ENCODE results near the gene GIMAP5. TPM values are rescaled to one million over a fixed set of nuclear protein-coding genes. Genes with fewer than 3 reads are reported as not detected.

GIMAP5 gene
- total RNA-seq, 4 donors from 2014 or later = 2.6 to 15.7 (median 11.2) TPM

DNA sequence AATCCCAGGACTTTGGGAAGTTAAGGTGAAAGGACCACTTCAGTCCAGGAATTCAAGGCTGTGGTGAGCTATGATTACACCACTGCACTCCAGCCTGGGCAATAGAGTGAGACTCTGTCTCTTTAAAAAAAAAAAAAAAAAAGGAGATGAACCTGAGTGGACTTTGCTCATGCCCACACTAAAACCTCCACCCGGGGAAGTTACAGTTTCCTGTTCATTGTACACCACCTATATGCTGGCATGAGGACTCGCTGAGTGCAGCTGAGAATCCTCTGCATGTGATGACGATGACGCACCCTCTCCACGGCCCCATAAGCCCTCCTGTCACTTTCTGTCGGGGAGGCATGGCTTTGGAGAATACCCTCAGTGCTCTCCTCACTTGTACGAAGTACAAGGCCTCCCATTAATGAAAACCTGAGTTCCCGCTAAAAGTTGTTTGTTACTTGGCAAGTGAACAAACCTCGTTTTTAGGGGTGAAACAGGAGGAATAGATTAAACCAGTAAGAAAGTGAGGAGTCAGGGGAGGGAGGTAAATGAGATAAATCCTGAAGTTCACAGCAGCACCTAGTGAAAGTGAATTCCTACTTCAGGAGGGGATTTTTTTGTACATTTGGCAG is 47.0 kb downstream of the GIMAP5 start:
- H3K4me1 ChIP-seq = peaks cover 29 to 85% (median 55%) of the 10 kb centered on the region in 4 donors
- in situ Hi-C loops (cut with MboI; ENCODE audit: low pct_ligation_motif_present in 1 of 4, low pct_unique_long_range_greater_than_20kb in 1 of 4, low sequenced_read_pairs in 3 of 4) (loop anchor here in 2 of 4 donors (10.0 to 25.0 kb wide), 2 partner anchors 71 to 203 kb away; partner anchors contain the start of genes KCNH2 (in 2 of the 2), NOS3 (in 2 of the 2) and AOC1 (in 1 of the 2)), intact Hi-C loops (cut with DNase I; ENCODE audit: low total_unique reads) (loop anchor here (5.0 to 10.0 kb wide), 2 partner anchors 91 to 203 kb away; no protein-coding TSS in a partner anchor)
- 39 to 47% methylated on average over 3 to 9 of the region's 9 CpGs for WGBS, 2 donors (ENCODE audit: low coverage in 1 of 2)
- H3K9me3 ChIP-seq = no peaks in the 10 kb centered on the region
- DNase-seq = peak; percentile 85
- H3K27ac ChIP-seq = peak overlapping the region; percentile 83 to 89 (median 86)
- TF ChIP-seq POLR2AphosphoS5 (IDR thresholded peaks at IDR 0.05) (peak; percentile 50 to 85 (median 83)), EP300 (IDR thresholded peaks at IDR 0.05; ENCODE audit: low read depth) (no peak), POLR2A (IDR thresholded peaks at IDR 0.05) (peak; percentile 73)
- TF ChIP-seq, protein P1, sequence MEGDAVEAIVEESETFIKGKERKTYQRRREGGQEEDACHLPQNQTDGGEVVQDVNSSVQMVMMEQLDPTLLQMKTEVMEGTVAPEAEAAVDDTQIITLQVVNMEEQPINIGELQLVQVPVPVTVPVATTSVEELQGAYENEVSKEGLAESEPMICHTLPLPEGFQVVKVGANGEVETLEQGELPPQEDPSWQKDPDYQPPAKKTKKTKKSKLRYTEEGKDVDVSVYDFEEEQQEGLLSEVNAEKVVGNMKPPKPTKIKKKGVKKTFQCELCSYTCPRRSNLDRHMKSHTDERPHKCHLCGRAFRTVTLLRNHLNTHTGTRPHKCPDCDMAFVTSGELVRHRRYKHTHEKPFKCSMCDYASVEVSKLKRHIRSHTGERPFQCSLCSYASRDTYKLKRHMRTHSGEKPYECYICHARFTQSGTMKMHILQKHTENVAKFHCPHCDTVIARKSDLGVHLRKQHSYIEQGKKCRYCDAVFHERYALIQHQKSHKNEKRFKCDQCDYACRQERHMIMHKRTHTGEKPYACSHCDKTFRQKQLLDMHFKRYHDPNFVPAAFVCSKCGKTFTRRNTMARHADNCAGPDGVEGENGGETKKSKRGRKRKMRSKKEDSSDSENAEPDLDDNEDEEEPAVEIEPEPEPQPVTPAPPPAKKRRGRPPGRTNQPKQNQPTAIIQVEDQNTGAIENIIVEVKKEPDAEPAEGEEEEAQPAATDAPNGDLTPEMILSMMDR (IDR thresholded peaks at IDR 0.05) = no peak
- H3K36me3 ChIP-seq = no peaks in the 10 kb centered on the region
- H3K4me3 ChIP-seq = no peak overlapping the region
- H3K27me3 ChIP-seq = no peaks in the 10 kb centered on the region

DNA sequence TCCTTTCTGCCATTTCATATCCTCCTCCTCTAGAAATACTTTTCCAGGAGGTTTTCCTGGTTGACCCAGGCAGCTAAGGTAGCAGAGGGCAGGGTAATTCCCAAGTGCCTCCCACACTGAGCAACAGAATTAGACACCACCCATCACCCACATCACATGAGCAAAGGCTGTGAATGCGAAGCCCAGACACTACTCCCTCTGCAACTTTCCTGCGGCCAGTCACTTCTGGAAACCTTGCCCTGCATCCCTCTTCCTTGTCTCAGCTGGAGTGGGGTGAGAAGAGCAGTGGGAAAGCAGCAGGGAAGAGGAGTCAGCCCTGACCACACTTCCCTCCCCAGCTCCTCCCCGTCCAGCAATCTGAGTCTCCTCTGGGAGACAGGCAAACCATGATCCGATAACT is 47.7 kb downstream of the GIMAP5 start:
- H3K9me3 ChIP-seq = no peaks in the 10 kb centered on the region
- peak overlapping the region; percentile 83 to 89 (median 86) for H3K27ac ChIP-seq
- TF ChIP-seq, protein P1 (IDR thresholded peaks at IDR 0.05) = no peak
- TF ChIP-seq EP300 (IDR thresholded peaks at IDR 0.05; ENCODE audit: low read depth) (no peak), POLR2A (IDR thresholded peaks at IDR 0.05) (peak; percentile 56), POLR2AphosphoS5 (IDR thresholded peaks at IDR 0.05) (peak in 2 of 3 donors; percentile 65 to 82)
- H3K36me3 ChIP-seq = no peaks in the 10 kb centered on the region
- peak; percentile 62 for DNase-seq
- WGBS, 2 donors (ENCODE audit: low coverage in 1 of 2) = 47 to 50% methylated on average over 2 to 4 of the region's 4 CpGs
- intact Hi-C loops (cut with DNase I; ENCODE audit: low total_unique reads) = loop anchor here (5.0 to 10.0 kb wide), 2 partner anchors 90 to 202 kb away; no protein-coding TSS in a partner anchor
- in situ Hi-C loops (cut with MboI; ENCODE audit: low pct_ligation_motif_present in 1 of 4, low pct_unique_long_range_greater_than_20kb in 1 of 4, low sequenced_read_pairs in 3 of 4) = loop anchor here in 2 of 4 donors (10.0 to 25.0 kb wide), 2 partner anchors 70 to 202 kb away; partner anchors contain the start of genes KCNH2 (in 2 of the 2), NOS3 (in 2 of the 2) and AOC1 (in 1 of the 2)
- H3K4me1 ChIP-seq = peaks cover 29 to 83% (median 55%) of the 10 kb centered on the region in 4 donors
- H3K27me3 ChIP-seq = no peaks in the 10 kb centered on the region
- H3K4me3 ChIP-seq = no peak overlapping the region

DNA sequence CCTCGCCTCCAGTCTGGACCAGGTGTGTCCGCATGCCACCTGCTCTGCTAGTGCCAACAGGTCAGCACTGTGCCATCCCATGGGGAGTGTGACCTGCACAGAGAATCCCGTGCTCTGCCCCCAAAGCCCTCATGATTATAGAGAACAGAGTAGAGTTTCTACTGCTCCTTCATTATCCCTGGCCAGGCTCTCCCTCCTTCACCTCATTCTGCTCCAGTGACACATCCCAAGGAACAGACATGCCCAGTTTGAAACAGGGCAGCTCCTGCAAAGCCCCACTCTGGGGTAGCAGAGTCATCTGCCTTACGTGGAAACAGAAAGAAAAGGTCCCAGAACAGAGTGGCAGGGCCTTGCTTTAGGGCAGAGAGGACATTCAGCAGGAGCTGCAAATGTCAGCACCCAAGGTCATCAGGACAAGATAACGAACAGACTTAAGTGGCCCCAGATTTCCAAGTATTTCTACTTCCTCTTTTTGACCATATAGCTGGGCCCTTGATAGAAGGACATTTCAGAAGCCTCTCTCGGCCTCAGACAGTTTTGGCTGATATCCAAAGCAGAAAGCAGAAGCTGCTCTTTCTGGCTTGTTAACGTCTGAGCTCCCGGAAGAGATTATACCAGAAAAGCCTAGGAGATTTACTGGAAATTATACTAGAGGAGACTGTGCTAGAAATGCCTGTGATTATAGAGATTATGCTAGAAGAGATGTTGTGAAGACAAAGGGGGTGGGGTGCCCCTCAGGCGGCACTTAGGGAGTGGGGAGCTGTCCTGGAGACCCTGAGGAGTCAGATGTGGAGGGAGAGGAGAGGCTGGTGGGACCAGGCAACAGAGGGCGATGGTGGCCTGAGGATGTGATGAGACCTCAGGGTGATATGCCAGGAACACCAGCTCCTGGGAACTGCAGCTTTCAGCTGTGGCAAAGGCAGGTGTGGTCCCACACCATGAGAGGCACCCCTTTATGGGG is 50.4 kb downstream of the GIMAP5 start:
- intact Hi-C loops (cut with DNase I; ENCODE audit: low total_unique reads) = loop anchor here (10.0 kb wide), 1 partner anchor 87 kb away; no protein-coding TSS in a partner anchor
- DNase-seq = no peak

More for the DNA sequence above, 50.4 kb downstream of the GIMAP5 start:
- Histone ChIP-seq H3K4me1 (peaks cover 26 to 71% (median 49%) of the 10 kb centered on the region in 4 donors), H3K9me3 (no peaks in the 10 kb centered on the region), H3K36me3 (peaks cover 0 to 13% (median 4%) of the 10 kb centered on the region in 4 donors), H3K27me3 (no peaks in the 10 kb centered on the region), H3K4me3 (no peak overlapping the region), H3K27ac (peak overlapping the region; percentile 83 to 89 (median 86))
- in situ Hi-C loops (cut with MboI; ENCODE audit: low pct_ligation_motif_present in 1 of 4, low pct_unique_long_range_greater_than_20kb in 1 of 4, low sequenced_read_pairs in 3 of 4) = loop anchor here in 2 of 4 donors (10.0 to 25.0 kb wide), 2 partner anchors 67 to 200 kb away; partner anchors contain the start of genes KCNH2 (in 2 of the 2), NOS3 (in 2 of the 2) and AOC1 (in 1 of the 2)
- WGBS, 2 donors (ENCODE audit: low coverage in 1 of 2) = 17 to 40% methylated on average over 2 to 10 of the region's 10 CpGs
- no peak for TF ChIP-seq POLR2A (IDR thresholded peaks at IDR 0.05)
- no peak for TF ChIP-seq EP300 (IDR thresholded peaks at IDR 0.05; ENCODE audit: low read depth)
- TF ChIP-seq, protein P1 (IDR thresholded peaks at IDR 0.05) = no peak
- TF ChIP-seq POLR2AphosphoS5 (IDR thresholded peaks at IDR 0.05) = no peak
